Panc1 (cell line): ENCODE measurements around the gene CEP104. TPM values are rescaled to one million over a fixed set of nuclear protein-coding genes. Genes with fewer than 3 reads are reported as not detected.
"Not testable (repeated sequence)": the region's sequence is repeated elsewhere in the genome, so short reads cannot be mapped to it uniquely, and the experiment has no call there.

Experiments
- ATAC-seq: fragments of 200-7000 bp; cut with Tn5 transposase; 2 replicates; pipeline ENCODE4 v1.9.1; 2020; ENCODE audit warnings: mild to moderate bottlenecking, moderate library complexity
- BruUV-seq: library from RNA; stranded (reverse); fragments of 400-500 nt; replicated peaks from 2 replicates; lab custom pipeline; 2021; lab: Mats Ljungman, UMichigan
- CTCF ChIA-PET: fragments of 300-600 bp; sonication (Branson Sonifier 250); formaldehyde crosslinking; loops from one replicate; lab custom pipeline; 2022; ENCODE audit warnings: antibody characterized with exemption; lab: Charles Lee
- POLR2A ChIA-PET: fragments of 300-600 bp; sonication (Branson Sonifier 250); formaldehyde crosslinking; loops from one replicate; lab custom pipeline; 2022; ENCODE audit warnings: antibody characterized with exemption; lab: Charles Lee
- DNase-seq: peaks from one replicate; pipeline ENCODE4 v3.0.0-alpha.2; 2010; ENCODE audit warnings: low read depth, low spot score
- H3K27ac ChIP-seq: 2 replicates; pipeline ENCODE4 v1.5.1; 2011; ENCODE audit warnings: mild to moderate bottlenecking, low read length, inconsistent platforms
- H3K27me3 ChIP-seq: fragments of 200-500 bp; sonication (Bioruptor generic); 2 replicates; pipeline ENCODE4 v1.6.0; 2014; ENCODE audit warnings: low read length, inconsistent platforms; ENCODE audit not compliant: control insufficient read depth, insufficient read depth
- H3K36me3 ChIP-seq: fragments of 200-500 bp; sonication (Bioruptor generic); 2 replicates; pipeline ENCODE4 v1.5.1; 2014; ENCODE audit warnings: inconsistent platforms, mild to moderate bottlenecking, low read length, moderate library complexity; ENCODE audit not compliant: control insufficient read depth, insufficient read depth
- H3K4me1 ChIP-seq: 2 replicates; pipeline ENCODE4 v1.5.1; 2011; ENCODE audit warnings: inconsistent platforms, mild to moderate bottlenecking, low read length, moderate library complexity; ENCODE audit not compliant: control insufficient read depth, insufficient read depth
- H3K4me3 ChIP-seq, 2 experiments: 2 replicates each; pipeline ENCODE4 v1.5.1; 2011 to 2012; ENCODE audit warnings: low read depth in 2 of 2, low read length in 2 of 2, mild to moderate bottlenecking in 2 of 2, inconsistent platforms in 1 of 2, moderate library complexity in 1 of 2
- H3K9me3 ChIP-seq: fragments of 200-500 bp; sonication (Bioruptor generic); 2 replicates; pipeline ENCODE4 v1.5.1; 2014; ENCODE audit warnings: low read depth, mild to moderate bottlenecking, inconsistent platforms, low read length, moderate library complexity; ENCODE audit not compliant: control insufficient read depth, insufficient read depth
- CTCF ChIP-seq: fragments of 450-650 bp; IDR thresholded peaks from 2 replicates; pipeline ENCODE4 v1.5.1; 2017; ENCODE audit warnings: mild to moderate bottlenecking
- POLR2AphosphoS5 ChIP-seq: IDR thresholded peaks from 2 replicates; pipeline ENCODE4 v1.6.1; 2012; ENCODE audit warnings: mild to moderate bottlenecking, low read depth, low read length, moderate library complexity
- REST ChIP-seq, 2 experiments: IDR thresholded peaks; 2 replicates each; pipeline ENCODE4 v1.6.1; 2011 to 2012; ENCODE audit warnings: low read depth in 2 of 2, control low read depth in 1 of 2, low read length in 1 of 2, mild to moderate bottlenecking in 1 of 2, moderate library complexity in 1 of 2; ENCODE audit not compliant: insufficient read depth in 1 of 2
- SIN3A ChIP-seq: IDR thresholded peaks from 2 replicates; pipeline ENCODE4 v1.6.1; 2012; ENCODE audit warnings: low read depth, mild to moderate bottlenecking, low read length, moderate library complexity, borderline replicate concordance; ENCODE audit not compliant: insufficient read depth
- TCF7L2 ChIP-seq: IDR thresholded peaks from 2 replicates; pipeline ENCODE4 v1.6.1; 2011; ENCODE audit warnings: mild to moderate bottlenecking, low read depth, low read length, inconsistent platforms
- in situ Hi-C: cut with HindIII; loops from 2 replicates; pipeline ENCODE4 v1.10.0; 2016; ENCODE audit warnings: low sequenced_read_pairs, low pct_unique_long_range_greater_than_20kb
- intact Hi-C: fragments of 100-400 bp; cut with micrococcal nuclease; formaldehyde crosslinking; loops from one replicate; pipeline ENCODE4 v1.10.0; 2022; ENCODE audit not compliant: unreplicated experiment
- total RNA-seq: library from RNA; stranded (reverse); gene quantifications from one replicate; pipeline ENCODE4 v1.2.1, GENCODE V29; 2021; ENCODE audit not compliant: unreplicated experiment

CEP104 gene
- total RNA-seq, 1 experiment from 2014 or later = 52.0 TPM

GRCh38 chr1:3811595-3811911, 45.5 kb downstream of the CEP104 start:
- Histone ChIP-seq H3K27ac (no peak overlapping the region), H3K36me3 (no peaks in the 10 kb centered on the region), H3K9me3 (no peaks in the 10 kb centered on the region), H3K27me3 (no peaks in the 10 kb centered on the region), H3K4me3 (no peak overlapping the region), H3K4me1 (0 out of 2 replicates have a peak, but pooled peaks cover 4% of the 10 kb centered on the region)
- no peak for DNase-seq
- ATAC-seq = no peak
- POLR2A ChIA-PET = no interaction called here
- CTCF ChIA-PET = no interaction called here
- TF ChIP-seq TCF7L2 (no peak), REST (IDR thresholded peaks at IDR 0.05; ENCODE audit: insufficient read depth in 1 of 2, low read depth in 2 of 2, low read length in 1 of 2) (no peak), CTCF (no peak), SIN3A (no peak), POLR2AphosphoS5 (no peak)
- intact Hi-C loops = no loop called here
- BruUV-seq = no TSS peak
- in situ Hi-C loops = no loop called here

GRCh38 chr1:3810149-3810761, 46.8 kb downstream of the CEP104 start:
- H3K9me3 ChIP-seq, in situ Hi-C loops, H3K27me3 ChIP-seq, H3K36me3 ChIP-seq, H3K27ac ChIP-seq, H3K4me3 ChIP-seq, CTCF ChIA-PET, H3K4me1 ChIP-seq, BruUV-seq, DNase-seq, intact Hi-C loops: not testable (repeated sequence)
- POLR2A ChIA-PET = interaction anchor here (0.6 kb wide), 1 partner anchor 47 kb away, joined by 4 read pairs; no protein-coding TSS in a partner anchor
- peak; percentile 37; the same call in 1 of the 2 replicates for ATAC-seq

- no TSS peak for BruUV-seq
- Histone ChIP-seq H3K4me3 (no peak overlapping the region), H3K27ac (no peak overlapping the region), H3K4me1 (0 out of 2 replicates have a peak, but pooled peaks cover 4% of the 10 kb centered on the region), H3K27me3 (no peaks in the 10 kb centered on the region), H3K36me3 (no peaks in the 10 kb centered on the region), H3K9me3 (no peaks in the 10 kb centered on the region)
- intact Hi-C loops (no loop called here), in situ Hi-C loops (no loop called here)
- POLR2A ChIA-PET = interaction anchor here (0.6 kb wide), 1 partner anchor 46 kb away, joined by 4 read pairs; no protein-coding TSS in a partner anchor
- TF ChIP-seq CTCF (no peak), POLR2AphosphoS5 (no peak), TCF7L2 (no peak), REST (IDR thresholded peaks at IDR 0.05; ENCODE audit: insufficient read depth in 1 of 2, low read depth in 2 of 2, low read length in 1 of 2) (no peak), SIN3A (no peak)
- DNase-seq (no peak), ATAC-seq (peak; percentile 40; the same call in 1 of the 2 replicates)
- CTCF ChIA-PET = no interaction called here
These were observed 47.3 kb downstream of the CEP104 start for GRCh38 chr1:3809680-3810079.
